GM13976 (cell line): ENCODE results near the gene SEM1.
"Not testable (repeated sequence)": the region's sequence is repeated elsewhere in the genome, so short reads cannot be mapped to it uniquely, and the experiment has no call there.

Source experiments
- DNase-seq: peaks from one replicate; pipeline ENCODE4 v3.0.0; 2012; ENCODE audit warnings: low spot score
- in situ Hi-C: fragments of 300-500 bp; cut with MboI; formaldehyde crosslinking; loops from one replicate; pipeline ENCODE4 v1.12.0; 2022; ENCODE audit warnings: low sequenced_read_pairs, mixed read lengths, inconsistent platforms; ENCODE audit not compliant: unreplicated experiment
- TF ChIP-seq, protein P1 (sequence below): IDR thresholded peaks from 2 replicates; pipeline ENCODE4 v1.5.1; 2012; ENCODE audit warnings: borderline replicate concordance, mild to moderate bottlenecking; ENCODE audit not compliant: insufficient read depth; ENCODE audit errors: extremely low read depth, missing control alignments, control extremely low read depth

The SEM1 gene

DNA sequence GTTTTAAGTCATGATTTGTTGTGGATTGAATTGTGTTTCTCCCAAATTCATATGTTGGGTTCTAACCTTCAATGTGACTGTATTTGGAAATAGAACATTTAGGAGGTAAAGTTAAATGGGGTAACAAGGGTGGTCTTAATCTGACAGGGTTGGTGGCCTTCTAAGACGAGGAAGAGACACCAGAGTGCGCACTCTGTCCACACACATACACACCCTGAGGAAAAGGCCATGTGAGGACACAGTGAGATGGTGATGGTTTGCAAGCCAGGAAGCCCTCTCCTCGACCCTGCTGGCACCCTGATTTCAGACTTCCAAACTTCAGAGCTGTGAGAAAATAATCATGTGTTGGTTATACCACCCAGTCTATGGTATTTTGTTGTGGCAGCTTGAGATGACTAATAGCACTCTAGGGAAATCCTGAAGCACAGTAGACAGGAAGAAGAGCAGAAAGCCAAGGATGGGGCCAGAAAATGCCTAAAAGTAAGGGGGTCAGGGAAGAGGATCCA, 28.0 kb upstream of the SEM1 start:
- TF ChIP-seq, protein P1, sequence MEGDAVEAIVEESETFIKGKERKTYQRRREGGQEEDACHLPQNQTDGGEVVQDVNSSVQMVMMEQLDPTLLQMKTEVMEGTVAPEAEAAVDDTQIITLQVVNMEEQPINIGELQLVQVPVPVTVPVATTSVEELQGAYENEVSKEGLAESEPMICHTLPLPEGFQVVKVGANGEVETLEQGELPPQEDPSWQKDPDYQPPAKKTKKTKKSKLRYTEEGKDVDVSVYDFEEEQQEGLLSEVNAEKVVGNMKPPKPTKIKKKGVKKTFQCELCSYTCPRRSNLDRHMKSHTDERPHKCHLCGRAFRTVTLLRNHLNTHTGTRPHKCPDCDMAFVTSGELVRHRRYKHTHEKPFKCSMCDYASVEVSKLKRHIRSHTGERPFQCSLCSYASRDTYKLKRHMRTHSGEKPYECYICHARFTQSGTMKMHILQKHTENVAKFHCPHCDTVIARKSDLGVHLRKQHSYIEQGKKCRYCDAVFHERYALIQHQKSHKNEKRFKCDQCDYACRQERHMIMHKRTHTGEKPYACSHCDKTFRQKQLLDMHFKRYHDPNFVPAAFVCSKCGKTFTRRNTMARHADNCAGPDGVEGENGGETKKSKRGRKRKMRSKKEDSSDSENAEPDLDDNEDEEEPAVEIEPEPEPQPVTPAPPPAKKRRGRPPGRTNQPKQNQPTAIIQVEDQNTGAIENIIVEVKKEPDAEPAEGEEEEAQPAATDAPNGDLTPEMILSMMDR, result no peak
- no peak for DNase-seq
- in situ Hi-C loops, result no loop called here

DNA sequence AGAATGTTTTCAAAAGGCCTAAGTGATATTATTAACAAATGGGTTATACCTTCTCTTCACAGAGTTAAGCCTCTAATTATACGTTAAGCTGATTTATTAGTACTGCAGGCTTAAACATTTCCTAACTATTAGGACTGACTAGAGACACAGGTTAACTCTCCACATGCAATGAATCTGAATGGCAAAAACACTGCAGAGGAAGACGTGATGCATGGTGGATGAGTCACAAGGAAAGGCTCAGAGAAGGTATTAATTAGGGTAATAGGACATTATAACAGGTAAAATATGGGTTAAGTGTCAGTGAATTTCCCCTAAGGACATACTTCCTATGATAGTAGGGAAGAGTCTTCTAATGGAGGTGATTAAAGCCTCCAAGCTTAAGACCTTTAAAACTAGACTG, 24.7 kb upstream of the SEM1 start:
- TF ChIP-seq, protein P1, result no peak
- no peak for DNase-seq
- in situ Hi-C loops, result no loop called here

DNA sequence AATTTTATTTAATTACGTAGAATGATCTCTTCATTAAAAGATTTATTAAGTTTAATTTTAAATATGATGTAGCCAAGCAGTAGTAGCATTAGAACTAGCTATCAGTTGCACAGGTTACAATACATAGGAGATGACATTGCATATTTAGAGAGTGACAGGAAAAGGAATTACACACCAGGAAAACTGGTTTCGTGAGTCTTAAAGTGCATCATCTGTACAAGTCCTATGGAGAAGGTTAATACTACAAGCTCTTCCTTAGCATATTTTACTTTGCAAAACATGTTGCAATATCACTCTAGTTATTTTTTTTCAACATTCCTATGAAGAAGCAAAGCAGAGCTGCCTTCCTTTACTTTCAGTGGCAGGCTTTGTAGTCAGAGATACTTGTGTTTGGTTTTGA, 20.2 kb upstream of the SEM1 start:
- no peak for DNase-seq
- TF ChIP-seq, protein P1, result no peak
- in situ Hi-C loops, result no loop called here

DNA sequence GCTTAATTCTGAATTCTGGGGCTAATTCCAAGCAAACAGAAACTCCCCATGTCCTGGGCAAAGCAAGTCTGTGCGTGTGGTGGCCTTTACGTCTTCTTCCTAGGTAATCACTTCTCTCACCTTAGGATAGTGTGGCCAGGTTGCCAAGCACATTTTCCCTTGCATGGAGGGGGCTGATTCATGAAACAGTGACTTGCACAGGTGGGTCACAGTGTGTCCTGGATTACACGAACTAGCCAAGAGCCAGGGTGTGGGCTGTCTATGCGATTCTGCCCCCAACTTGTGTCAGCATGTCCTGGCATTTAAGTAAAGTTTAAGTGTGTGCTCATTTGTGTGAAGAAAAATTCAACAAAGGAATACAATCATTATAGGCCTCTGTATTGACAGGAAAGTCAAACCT, 18.5 kb upstream of the SEM1 start:
- in situ Hi-C loops, result no loop called here
- TF ChIP-seq, protein P1, result no peak
- DNase-seq, result no peak

DNA sequence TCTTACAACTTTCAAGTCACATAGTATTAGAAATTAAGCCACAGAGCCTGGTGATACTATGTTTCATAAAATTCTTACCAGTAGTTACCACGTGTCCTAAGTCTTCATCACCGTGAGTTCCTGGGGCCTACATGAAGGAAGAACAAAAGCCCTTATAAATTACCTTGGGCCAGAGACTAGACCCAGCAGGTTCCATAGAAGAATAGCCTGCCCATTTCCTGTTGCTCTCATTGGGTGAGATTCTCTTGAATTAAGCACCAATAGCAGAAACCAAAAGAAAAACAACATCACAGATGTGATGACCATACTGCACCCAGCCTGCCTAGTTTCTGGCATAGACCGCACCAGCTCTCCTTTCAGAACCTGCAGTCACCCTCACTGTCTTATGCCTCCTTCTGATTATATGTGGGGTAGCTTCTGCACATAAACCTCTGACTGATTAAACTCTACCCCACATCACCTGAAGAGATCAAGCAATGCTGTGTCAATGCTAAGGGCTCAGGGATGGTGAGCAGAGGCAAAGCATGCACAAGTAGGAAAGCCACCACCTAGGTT, 18.0 kb upstream of the SEM1 start:
- TF ChIP-seq, protein P1, result no peak
- in situ Hi-C loops, result no loop called here
- no peak for DNase-seq

DNA sequence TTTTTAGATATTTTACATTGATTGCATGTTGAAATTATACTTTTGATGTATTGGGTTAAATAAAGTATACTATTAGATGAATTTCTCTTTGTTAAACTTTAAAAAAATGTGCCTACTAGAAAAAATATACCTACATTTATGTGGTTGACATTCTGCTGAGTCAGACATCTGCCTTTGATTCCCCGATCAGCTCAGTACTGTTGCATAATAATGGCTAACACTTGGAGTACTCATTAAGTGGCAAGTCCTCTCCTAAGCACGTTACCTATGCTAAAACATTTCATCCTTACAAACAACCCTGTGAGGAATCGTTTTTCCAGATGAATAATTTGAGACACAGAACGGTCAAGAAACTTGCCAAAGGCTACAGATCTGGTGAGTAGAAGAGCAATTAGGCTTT, 14.0 kb upstream of the SEM1 start:
- TF ChIP-seq, protein P1, result no peak
- DNase-seq, result no peak
- in situ Hi-C loops, result no loop called here

DNA sequence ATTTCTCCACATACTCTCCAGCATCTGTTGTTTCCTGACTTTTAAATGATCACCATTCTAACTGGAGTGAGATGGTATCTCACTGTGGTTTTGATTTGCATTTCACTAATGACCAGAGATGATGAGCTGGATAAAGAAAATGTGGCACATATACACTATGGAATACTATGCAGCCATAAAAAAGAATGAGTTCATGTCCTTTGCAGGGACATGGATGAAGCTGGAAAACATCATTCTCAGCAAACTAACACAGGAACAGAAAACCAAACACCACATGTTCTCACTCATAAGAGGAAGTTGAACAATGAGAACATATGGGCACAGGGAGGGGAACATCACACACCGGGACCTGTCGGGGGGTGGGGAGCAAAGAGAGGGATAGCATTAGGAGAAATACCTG, 13.3 kb upstream of the SEM1 start:
- in situ Hi-C loops, result not testable (repeated sequence)

More for the DNA sequence above, 13.3 kb upstream of the SEM1 start:
- DNase-seq, result not testable (repeated sequence)
